Esophagus muscularis mucosa (tissue), 4 donors: ENCODE results near the gene GAL.

Source experiments
- CTCF ChIP-seq, 3 experiments: fragments of 200-600 bp in 2 of 3; fragments of 450-650 bp in 1 of 3; sonication (generic) in 2 of 3; IDR thresholded peaks; one replicate each; pipeline ENCODE4 v1.5.1; 2017 to 2019; ENCODE audit warnings: antibody characterized with exemption in 3 of 3, mild to moderate bottlenecking in 2 of 3, moderate library complexity in 1 of 3
- EP300 ChIP-seq: sonication (generic); formaldehyde crosslinking; IDR thresholded peaks from one replicate; pipeline ENCODE4 v1.6.1; 2017; ENCODE audit warnings: antibody characterized with exemption
- POLR2A ChIP-seq: fragments of 450-650 bp; IDR thresholded peaks from one replicate; pipeline ENCODE4 v1.6.1; 2017; ENCODE audit warnings: antibody characterized with exemption, moderate library complexity, mild to moderate bottlenecking, low read depth
- POLR2AphosphoS5 ChIP-seq, 2 donors: sonication (generic); formaldehyde crosslinking; IDR thresholded peaks; one replicate each; pipeline ENCODE4 v1.6.1; 2017; ENCODE audit warnings: antibody characterized with exemption in 2 of 2

GRCh38 chr11:68661697-68662603, 22.4 kb upstream of the GAL start:
- no peak for TF ChIP-seq CTCF (IDR thresholded peaks at IDR 0.05)
- no peak for TF ChIP-seq POLR2A
- TF ChIP-seq EP300: no peak
- TF ChIP-seq POLR2AphosphoS5 (IDR thresholded peaks at IDR 0.05): no peak
